ENCODE data around the gene FFAR1. TPM values are rescaled to one million over a fixed set of nuclear protein-coding genes. Genes with fewer than 3 reads are reported as not detected.

FFAR1 gene
- total and polyA plus RNA-seq, 2 of the 8 experiments (the other 6 are each of a cell fraction or from before 2014, with no cell fraction given) = not detected

GRCh38 chr19:35316560-35316959 lies 31.1 kb upstream of the FFAR1 start (continued):
- TF ChIP-seq, protein P1, sequence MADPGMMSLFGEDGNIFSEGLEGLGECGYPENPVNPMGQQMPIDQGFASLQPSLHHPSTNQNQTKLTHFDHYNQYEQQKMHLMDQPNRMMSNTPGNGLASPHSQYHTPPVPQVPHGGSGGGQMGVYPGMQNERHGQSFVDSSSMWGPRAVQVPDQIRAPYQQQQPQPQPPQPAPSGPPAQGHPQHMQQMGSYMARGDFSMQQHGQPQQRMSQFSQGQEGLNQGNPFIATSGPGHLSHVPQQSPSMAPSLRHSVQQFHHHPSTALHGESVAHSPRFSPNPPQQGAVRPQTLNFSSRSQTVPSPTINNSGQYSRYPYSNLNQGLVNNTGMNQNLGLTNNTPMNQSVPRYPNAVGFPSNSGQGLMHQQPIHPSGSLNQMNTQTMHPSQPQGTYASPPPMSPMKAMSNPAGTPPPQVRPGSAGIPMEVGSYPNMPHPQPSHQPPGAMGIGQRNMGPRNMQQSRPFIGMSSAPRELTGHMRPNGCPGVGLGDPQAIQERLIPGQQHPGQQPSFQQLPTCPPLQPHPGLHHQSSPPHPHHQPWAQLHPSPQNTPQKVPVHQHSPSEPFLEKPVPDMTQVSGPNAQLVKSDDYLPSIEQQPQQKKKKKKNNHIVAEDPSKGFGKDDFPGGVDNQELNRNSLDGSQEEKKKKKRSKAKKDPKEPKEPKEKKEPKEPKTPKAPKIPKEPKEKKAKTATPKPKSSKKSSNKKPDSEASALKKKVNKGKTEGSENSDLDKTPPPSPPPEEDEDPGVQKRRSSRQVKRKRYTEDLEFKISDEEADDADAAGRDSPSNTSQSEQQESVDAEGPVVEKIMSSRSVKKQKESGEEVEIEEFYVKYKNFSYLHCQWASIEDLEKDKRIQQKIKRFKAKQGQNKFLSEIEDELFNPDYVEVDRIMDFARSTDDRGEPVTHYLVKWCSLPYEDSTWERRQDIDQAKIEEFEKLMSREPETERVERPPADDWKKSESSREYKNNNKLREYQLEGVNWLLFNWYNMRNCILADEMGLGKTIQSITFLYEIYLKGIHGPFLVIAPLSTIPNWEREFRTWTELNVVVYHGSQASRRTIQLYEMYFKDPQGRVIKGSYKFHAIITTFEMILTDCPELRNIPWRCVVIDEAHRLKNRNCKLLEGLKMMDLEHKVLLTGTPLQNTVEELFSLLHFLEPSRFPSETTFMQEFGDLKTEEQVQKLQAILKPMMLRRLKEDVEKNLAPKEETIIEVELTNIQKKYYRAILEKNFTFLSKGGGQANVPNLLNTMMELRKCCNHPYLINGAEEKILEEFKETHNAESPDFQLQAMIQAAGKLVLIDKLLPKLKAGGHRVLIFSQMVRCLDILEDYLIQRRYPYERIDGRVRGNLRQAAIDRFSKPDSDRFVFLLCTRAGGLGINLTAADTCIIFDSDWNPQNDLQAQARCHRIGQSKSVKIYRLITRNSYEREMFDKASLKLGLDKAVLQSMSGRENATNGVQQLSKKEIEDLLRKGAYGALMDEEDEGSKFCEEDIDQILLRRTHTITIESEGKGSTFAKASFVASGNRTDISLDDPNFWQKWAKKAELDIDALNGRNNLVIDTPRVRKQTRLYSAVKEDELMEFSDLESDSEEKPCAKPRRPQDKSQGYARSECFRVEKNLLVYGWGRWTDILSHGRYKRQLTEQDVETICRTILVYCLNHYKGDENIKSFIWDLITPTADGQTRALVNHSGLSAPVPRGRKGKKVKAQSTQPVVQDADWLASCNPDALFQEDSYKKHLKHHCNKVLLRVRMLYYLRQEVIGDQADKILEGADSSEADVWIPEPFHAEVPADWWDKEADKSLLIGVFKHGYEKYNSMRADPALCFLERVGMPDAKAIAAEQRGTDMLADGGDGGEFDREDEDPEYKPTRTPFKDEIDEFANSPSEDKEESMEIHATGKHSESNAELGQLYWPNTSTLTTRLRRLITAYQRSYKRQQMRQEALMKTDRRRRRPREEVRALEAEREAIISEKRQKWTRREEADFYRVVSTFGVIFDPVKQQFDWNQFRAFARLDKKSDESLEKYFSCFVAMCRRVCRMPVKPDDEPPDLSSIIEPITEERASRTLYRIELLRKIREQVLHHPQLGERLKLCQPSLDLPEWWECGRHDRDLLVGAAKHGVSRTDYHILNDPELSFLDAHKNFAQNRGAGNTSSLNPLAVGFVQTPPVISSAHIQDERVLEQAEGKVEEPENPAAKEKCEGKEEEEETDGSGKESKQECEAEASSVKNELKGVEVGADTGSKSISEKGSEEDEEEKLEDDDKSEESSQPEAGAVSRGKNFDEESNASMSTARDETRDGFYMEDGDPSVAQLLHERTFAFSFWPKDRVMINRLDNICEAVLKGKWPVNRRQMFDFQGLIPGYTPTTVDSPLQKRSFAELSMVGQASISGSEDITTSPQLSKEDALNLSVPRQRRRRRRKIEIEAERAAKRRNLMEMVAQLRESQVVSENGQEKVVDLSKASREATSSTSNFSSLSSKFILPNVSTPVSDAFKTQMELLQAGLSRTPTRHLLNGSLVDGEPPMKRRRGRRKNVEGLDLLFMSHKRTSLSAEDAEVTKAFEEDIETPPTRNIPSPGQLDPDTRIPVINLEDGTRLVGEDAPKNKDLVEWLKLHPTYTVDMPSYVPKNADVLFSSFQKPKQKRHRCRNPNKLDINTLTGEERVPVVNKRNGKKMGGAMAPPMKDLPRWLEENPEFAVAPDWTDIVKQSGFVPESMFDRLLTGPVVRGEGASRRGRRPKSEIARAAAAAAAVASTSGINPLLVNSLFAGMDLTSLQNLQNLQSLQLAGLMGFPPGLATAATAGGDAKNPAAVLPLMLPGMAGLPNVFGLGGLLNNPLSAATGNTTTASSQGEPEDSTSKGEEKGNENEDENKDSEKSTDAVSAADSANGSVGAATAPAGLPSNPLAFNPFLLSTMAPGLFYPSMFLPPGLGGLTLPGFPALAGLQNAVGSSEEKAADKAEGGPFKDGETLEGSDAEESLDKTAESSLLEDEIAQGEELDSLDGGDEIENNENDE (IDR thresholded peaks at IDR 0.05; ENCODE audit: insufficient replicate concordance, low read length) = no peak
- TF ChIP-seq YY1 (IDR thresholded peaks at IDR 0.05; ENCODE audit: low read depth, low read length) = no peak
- TF ChIP-seq SIRT6 (IDR thresholded peaks at IDR 0.05; ENCODE audit: low read length) = no peak
